Kidney capillary endothelial cell (primary cell): ENCODE results near the gene NACAD.
"Not testable (repeated sequence)": the region's sequence is repeated elsewhere in the genome, so short reads cannot be mapped to it uniquely, and the experiment has no call there.

Experiments used
- DNase-seq: peaks from one replicate; pipeline ENCODE4 v3.0.0-alpha.2; 2018; ENCODE audit warnings: low spot score

NACAD gene

GRCh38 chr7:45055016-45055415 is 33.8 kb downstream of the NACAD start:
- no peak for DNase-seq

GRCh38 chr7:45054442-45054841 is 34.3 kb downstream of the NACAD start:
- DNase-seq, result no peak

GRCh38 chr7:45053941-45054340 is 34.8 kb downstream of the NACAD start:
- DNase-seq, result no peak

- DNase-seq, result no peak
These were observed 35.4 kb downstream of the NACAD start for GRCh38 chr7:45053401-45053800.

- no peak for DNase-seq
These were observed 36.8 kb downstream of the NACAD start for GRCh38 chr7:45052011-45052410.

GRCh38 chr7:45050198-45050597 is 38.6 kb downstream of the NACAD start:
- DNase-seq, result no peak

GRCh38 chr7:45048748-45049147 is 40.0 kb downstream of the NACAD start:
- DNase-seq, result no peak

GRCh38 chr7:45044338-45044737 is 44.4 kb downstream of the NACAD start:
- no peak for DNase-seq

GRCh38 chr7:45039106-45039505 is 49.7 kb downstream of the NACAD start:
- DNase-seq, result no peak

GRCh38 chr7:45037876-45038275 is 50.9 kb downstream of the NACAD start:
- no peak for DNase-seq

GRCh38 chr7:45036796-45037195 is 52.0 kb downstream of the NACAD start:
- DNase-seq, result no peak

- DNase-seq, result no peak
These were observed 52.5 kb downstream of the NACAD start for GRCh38 chr7:45036317-45036716.

- DNase-seq, result no peak
These were observed 52.9 kb downstream of the NACAD start for GRCh38 chr7:45035893-45036292.

- DNase-seq, result no peak
These were observed 53.4 kb downstream of the NACAD start for GRCh38 chr7:45035371-45035770.

GRCh38 chr7:45034710-45035109 is 54.1 kb downstream of the NACAD start:
- DNase-seq, result not testable (repeated sequence)

- DNase-seq, result no peak
These were observed 54.9 kb downstream of the NACAD start for GRCh38 chr7:45033931-45034290.

GRCh38 chr7:45033261-45033930 is 55.4 kb downstream of the NACAD start:
- DNase-seq, result no peak

- no peak for DNase-seq
These were observed 56.3 kb downstream of the NACAD start for GRCh38 chr7:45032421-45032820.

- no peak for DNase-seq
These were observed 56.9 kb downstream of the NACAD start for GRCh38 chr7:45031829-45032228.
